GM13976 (cell line): Measurements from ENCODE around the gene SORBS2.

Experiments
- DNase-seq: peaks from one replicate; pipeline ENCODE4 v3.0.0; 2012; ENCODE audit warnings: low spot score
- in situ Hi-C: fragments of 300-500 bp; cut with MboI; formaldehyde crosslinking; loops from one replicate; pipeline ENCODE4 v1.12.0; 2022; ENCODE audit warnings: low sequenced_read_pairs, mixed read lengths, inconsistent platforms; ENCODE audit not compliant: unreplicated experiment
- TF ChIP-seq, protein P1 (sequence below): IDR thresholded peaks from 2 replicates; pipeline ENCODE4 v1.5.1; 2012; ENCODE audit warnings: borderline replicate concordance, mild to moderate bottlenecking; ENCODE audit not compliant: insufficient read depth; ENCODE audit errors: extremely low read depth, missing control alignments, control extremely low read depth

The SORBS2 gene

DNA sequence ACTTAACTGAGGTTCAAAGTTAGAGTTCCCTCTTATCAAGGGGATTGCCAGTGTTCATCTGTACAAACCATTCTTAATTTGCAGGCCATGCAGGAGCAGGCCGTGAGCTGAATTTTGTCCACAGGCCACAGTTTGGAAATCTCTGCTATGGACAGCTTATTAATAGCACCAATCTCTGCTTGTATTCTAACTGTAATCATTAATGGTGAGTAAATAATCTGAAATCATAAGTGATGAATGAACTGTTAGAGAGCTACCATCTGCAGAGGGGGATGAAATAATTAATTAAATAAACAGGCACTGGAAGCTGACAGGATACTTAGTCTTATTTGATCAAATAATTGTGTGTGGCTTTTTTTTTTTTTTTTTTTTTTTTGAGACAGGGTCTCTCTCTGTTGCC lies 228.2 kb downstream of the SORBS2 start:
- in situ Hi-C loops = no loop called here
- no peak for DNase-seq
- TF ChIP-seq, protein P1, sequence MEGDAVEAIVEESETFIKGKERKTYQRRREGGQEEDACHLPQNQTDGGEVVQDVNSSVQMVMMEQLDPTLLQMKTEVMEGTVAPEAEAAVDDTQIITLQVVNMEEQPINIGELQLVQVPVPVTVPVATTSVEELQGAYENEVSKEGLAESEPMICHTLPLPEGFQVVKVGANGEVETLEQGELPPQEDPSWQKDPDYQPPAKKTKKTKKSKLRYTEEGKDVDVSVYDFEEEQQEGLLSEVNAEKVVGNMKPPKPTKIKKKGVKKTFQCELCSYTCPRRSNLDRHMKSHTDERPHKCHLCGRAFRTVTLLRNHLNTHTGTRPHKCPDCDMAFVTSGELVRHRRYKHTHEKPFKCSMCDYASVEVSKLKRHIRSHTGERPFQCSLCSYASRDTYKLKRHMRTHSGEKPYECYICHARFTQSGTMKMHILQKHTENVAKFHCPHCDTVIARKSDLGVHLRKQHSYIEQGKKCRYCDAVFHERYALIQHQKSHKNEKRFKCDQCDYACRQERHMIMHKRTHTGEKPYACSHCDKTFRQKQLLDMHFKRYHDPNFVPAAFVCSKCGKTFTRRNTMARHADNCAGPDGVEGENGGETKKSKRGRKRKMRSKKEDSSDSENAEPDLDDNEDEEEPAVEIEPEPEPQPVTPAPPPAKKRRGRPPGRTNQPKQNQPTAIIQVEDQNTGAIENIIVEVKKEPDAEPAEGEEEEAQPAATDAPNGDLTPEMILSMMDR = no peak

GRCh38 chr4:185582651-185583400 lies 229.2 kb downstream of the SORBS2 start:
- in situ Hi-C loops = no loop called here
- DNase-seq = no peak
- TF ChIP-seq, protein P1 = no peak

- DNase-seq = no peak
- in situ Hi-C loops = no loop called here
- TF ChIP-seq, protein P1 = no peak
Observed at GRCh38 chr4:185580699-185581098, 231.3 kb downstream of the SORBS2 start.

GRCh38 chr4:185578284-185578683 lies 233.7 kb downstream of the SORBS2 start:
- TF ChIP-seq, protein P1 = no peak
- DNase-seq = no peak
- in situ Hi-C loops = no loop called here

DNA sequence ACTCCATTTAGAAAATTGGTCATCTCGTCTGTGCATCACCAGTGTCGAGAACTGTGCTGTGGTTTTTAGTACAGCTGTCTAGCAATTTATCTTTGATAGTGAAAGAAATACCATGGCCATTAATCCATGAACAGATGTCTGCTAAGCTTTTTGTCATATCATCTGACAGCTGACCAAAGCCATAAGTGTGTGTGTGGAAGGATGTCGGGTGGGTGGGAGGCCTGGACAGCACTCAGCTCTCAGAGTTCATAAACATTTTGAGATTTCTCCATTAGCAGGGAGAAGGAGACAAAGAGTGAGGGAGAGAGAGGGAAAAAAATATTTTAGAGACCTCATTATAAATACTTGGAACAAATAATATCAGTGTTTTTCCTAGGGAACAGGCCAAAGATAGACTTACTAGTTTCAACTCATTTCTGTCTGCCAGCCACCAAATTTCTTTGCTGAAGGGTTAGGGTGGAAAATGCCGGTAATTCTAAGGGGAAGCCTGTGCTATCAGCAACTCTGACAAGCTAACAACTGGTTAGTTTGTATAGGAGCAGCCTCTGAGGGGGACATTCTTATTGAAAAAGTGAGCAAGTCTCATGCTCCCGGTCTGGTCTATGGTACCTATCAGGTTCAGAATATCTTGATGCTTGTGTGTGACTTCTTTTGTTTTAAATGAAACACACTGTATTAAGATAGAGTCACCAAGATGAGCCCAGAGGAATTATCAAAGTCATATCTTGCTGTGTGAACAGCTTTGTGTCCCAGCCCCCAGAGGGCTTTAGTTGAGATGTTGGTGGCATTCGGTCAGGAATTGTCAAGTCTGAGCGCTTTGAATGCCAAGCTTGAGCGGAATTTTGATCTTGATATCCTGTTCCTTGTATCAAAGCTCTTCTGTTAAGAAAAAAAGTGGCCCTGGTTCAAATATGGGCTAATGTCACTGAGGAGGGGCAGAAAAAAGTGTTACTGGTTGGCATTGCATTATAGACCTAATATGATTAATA lies 234.7 kb downstream of the SORBS2 start:
- in situ Hi-C loops = no loop called here
- DNase-seq = no peak
- TF ChIP-seq, protein P1 = no peak

DNA sequence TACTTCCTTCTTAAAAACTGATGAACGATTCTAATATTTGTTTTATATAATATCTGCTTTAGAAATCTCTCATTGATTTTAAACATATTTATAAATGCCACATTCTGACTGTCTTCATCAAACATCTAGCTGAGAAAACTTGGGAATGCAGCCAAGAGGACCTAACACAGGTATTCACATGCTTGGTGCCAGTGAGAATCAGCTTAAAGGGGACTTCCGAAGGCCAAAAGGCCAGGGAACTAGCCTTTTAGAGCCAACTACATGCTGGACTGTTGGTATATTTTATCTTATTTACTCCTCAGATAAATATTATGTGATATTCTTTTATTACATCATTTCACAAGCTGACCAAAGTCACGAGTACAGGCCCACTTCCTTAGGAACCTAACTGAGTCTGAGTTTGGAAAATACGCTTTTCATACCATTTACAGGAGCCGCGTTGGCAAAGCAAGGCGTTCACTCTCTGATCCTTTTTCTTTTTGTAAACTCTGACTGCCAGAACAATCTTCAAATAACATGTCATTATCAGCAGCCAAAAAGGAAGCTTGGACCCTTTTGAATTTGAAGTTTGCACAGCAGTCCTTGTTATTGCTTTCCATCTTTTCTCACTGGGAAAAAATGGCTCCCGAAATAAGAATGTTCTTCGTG lies 235.6 kb downstream of the SORBS2 start:
- TF ChIP-seq, protein P1 = no peak
- DNase-seq = no peak
- in situ Hi-C loops = no loop called here
